K562 (cell line): ENCODE measurements around the gene UGT1A6. TPM values are rescaled to one million over a fixed set of nuclear protein-coding genes. Genes with fewer than 3 reads are reported as not detected.

Experiments used
- ATAC-seq: fragments of 200-7000 bp; cut with Tn5 transposase; 3 replicates; pipeline ENCODE4 v1.9.1; 2020; ENCODE audit warnings: moderate library complexity
- BruUV-seq: library from RNA; stranded (reverse); fragments of 400-500 nt; replicated peaks from 2 replicates; lab custom pipeline; 2021; lab: Mats Ljungman, UMichigan
- CTCF ChIA-PET: fragments of 300-600 bp; formaldehyde crosslinking; extraction: SDS; loops from one replicate; lab custom pipeline; 2021; ENCODE audit warnings: low intra/inter-chr PET ratio; lab: Yijun Ruan, JAX
- POLR2A ChIA-PET: fragments of 300-600, 350-650 bp; sonication (Branson Sonifier 250); formaldehyde crosslinking; extraction: SDS; loops from one replicate; lab custom pipeline; 2021; ENCODE audit warnings: antibody characterized with exemption, inconsistent platforms; lab: Yijun Ruan, JAX
- DNase-seq, 4 experiments: peaks; one replicate each; pipeline versions ENCODE4 v3.0.0 to v3.0.0-alpha.2; 2011 to 2018; ENCODE audit warnings: low spot score in 3 of 4, mixed read lengths in 3 of 4; ENCODE audit errors: extremely low read depth in 1 of 4
- FAIRE-seq: peaks from 2 replicates; lab custom pipeline; 2011; peaks lifted over from hg19 to GRCh38; lab: Jason Lieb, UNC
- H2AFZ ChIP-seq: 2 replicates; pipeline ENCODE4 v1.6.0; 2011; ENCODE audit warnings: low read depth, low read length, control low read depth, inconsistent platforms
- H3K27ac ChIP-seq: fragments of 200-600 bp; 3 replicates; pipeline ENCODE4 v1.8.0; 2011; ENCODE audit warnings: low read depth, mild to moderate bottlenecking, control low read depth, inconsistent platforms, low read length, moderate library complexity, mixed read lengths; ENCODE audit errors: extremely low read depth
- H3K27me3 ChIP-seq, 2 experiments: fragments of 300-600 bp in 1 of 2; 2 replicates in 1 of 2; 3 replicates in 1 of 2; pipeline versions ENCODE4 v1.6.0 to v1.8.0; 2011; ENCODE audit warnings: inconsistent platforms in 2 of 2, low read length in 2 of 2, mild to moderate bottlenecking in 1 of 2, mixed read lengths in 1 of 2, moderate library complexity in 1 of 2; ENCODE audit not compliant: control insufficient read depth in 2 of 2, insufficient read depth in 2 of 2
- H3K36me3 ChIP-seq: fragments of 300-600 bp; 3 replicates; pipeline ENCODE4 v1.8.0; 2011; ENCODE audit warnings: mild to moderate bottlenecking, low read length, inconsistent platforms; ENCODE audit not compliant: control insufficient read depth, insufficient read depth
- H3K4me1 ChIP-seq, 2 experiments: fragments of 200-600 bp in 1 of 2; replicated peaks in 1 of 2; 2 replicates in 1 of 2; 3 replicates in 1 of 2; pipeline versions ENCODE4 v1.5.1 to v1.8.0; 2011; ENCODE audit warnings: inconsistent platforms in 2 of 2, low read length in 2 of 2, mild to moderate bottlenecking in 1 of 2, mixed read lengths in 1 of 2, moderate library complexity in 1 of 2; ENCODE audit not compliant: control insufficient read depth in 2 of 2, insufficient read depth in 2 of 2
- H3K4me2 ChIP-seq: 2 replicates; pipeline ENCODE4 v1.6.1; 2011; ENCODE audit warnings: low read length, control low read depth, inconsistent platforms, mixed read lengths; ENCODE audit not compliant: insufficient read depth
- H3K4me3 ChIP-seq: fragments of 200-600 bp; sonication (generic), shearing (Covaris generic); 2 replicates; pipeline ENCODE4 v1.5.1; 2016; ENCODE audit warnings: control low read depth, inconsistent platforms
- H3K79me2 ChIP-seq: fragments of 200-600 bp; 3 replicates; pipeline ENCODE4 v1.8.0; 2011; ENCODE audit warnings: low read length, inconsistent platforms; ENCODE audit not compliant: control insufficient read depth, insufficient read depth
- H3K9ac ChIP-seq, 2 experiments: 2 replicates each; pipeline versions ENCODE4 v1.6.0 to v1.6.1; 2011; ENCODE audit warnings: low read depth in 2 of 2, low read length in 2 of 2, control low read depth in 1 of 2, inconsistent platforms in 1 of 2, mild to moderate bottlenecking in 1 of 2, mixed read lengths in 1 of 2; ENCODE audit not compliant: insufficient read depth in 1 of 2
- H3K9me1 ChIP-seq: one replicate; pipeline ENCODE4 v1.6.0; 2011; ENCODE audit warnings: inconsistent platforms, mild to moderate bottlenecking, low read length, moderate library complexity; ENCODE audit not compliant: control insufficient read depth, insufficient read depth
- H3K9me3 ChIP-seq: replicated peaks from 2 replicates; pipeline ENCODE4 v1.5.1; 2011; ENCODE audit warnings: low read depth, low read length, inconsistent platforms; ENCODE audit not compliant: control insufficient read depth, insufficient read depth
- H4K20me1 ChIP-seq: replicated peaks from 2 replicates; pipeline ENCODE4 v1.6.1; 2011; ENCODE audit warnings: low read length, inconsistent platforms, mixed read lengths; ENCODE audit not compliant: control insufficient read depth, insufficient read depth
- E2F3 ChIP-seq: fragments of 250-450 bp; sonication (Bioruptor Pico); IDR thresholded peaks from 2 replicates; pipeline ENCODE4 v1.4.0; 2020; ENCODE audit warnings: mild to moderate bottlenecking
- MAX ChIP-seq: sonication (generic); formaldehyde crosslinking; IDR thresholded peaks from 2 replicates; pipeline ENCODE4 v1.9.0; 2022; ENCODE audit warnings: mild to moderate bottlenecking, missing genetic modification reagents
- NR1H2 ChIP-seq: sonication (generic); formaldehyde crosslinking; IDR thresholded peaks from 2 replicates; pipeline ENCODE4 v1.4.0; 2020; ENCODE audit warnings: mild to moderate bottlenecking, missing genetic modification reagents
- REST ChIP-seq, 2 experiments: fragments of 450-650 bp; formaldehyde crosslinking in 1 of 2; IDR thresholded peaks; 2 replicates each; pipeline versions ENCODE4 v1.4.0 to v1.6.1; 2014 to 2020; ENCODE audit warnings: mild to moderate bottlenecking in 2 of 2, borderline replicate concordance in 1 of 2, low read depth in 1 of 2
- ZFP91 ChIP-seq: sonication (generic); formaldehyde crosslinking; IDR thresholded peaks from 2 replicates; pipeline ENCODE4 v1.8.0; 2022; ENCODE audit warnings: mild to moderate bottlenecking, missing genetic modification reagents
- ZMIZ1 ChIP-seq, 2 experiments: fragments of 150-350 bp in 1 of 2; IDR thresholded peaks; 2 replicates each; pipeline ENCODE4 v1.6.1; 2012 to 2016; ENCODE audit warnings: low read depth in 2 of 2, low read length in 2 of 2, mild to moderate bottlenecking in 1 of 2, moderate library complexity in 1 of 2
- WGBS: fragments of 100-300 bp; shearing (Covaris generic); methylation state at CpG from one replicate; pipeline ENCODE4 v1.1.6; 2016; ENCODE audit warnings: low coverage, mixed read lengths; ENCODE audit not compliant: insufficient coverage; ENCODE audit errors: missing lambda C conversion rate; 5-methylcytosine and 5-hydroxymethylcytosine counted together
- in situ Hi-C: fragments of 300-500 bp; cut with MboI; formaldehyde crosslinking; loops from 4 replicates; pipeline ENCODE4 v1.15.0; 2018; ENCODE audit warnings: inconsistent platforms, mixed read lengths
- intact Hi-C: fragments of 100-400 bp; cut with micrococcal nuclease; formaldehyde crosslinking; loops from 2 replicates; pipeline ENCODE4 v1.14.2; 2022
- polyA plus RNA-seq, 8 experiments: library from polyadenylated mRNA; depleted of rRNA in 4 of 8; stranded (reverse) in 5 of 8; unstranded in 3 of 8; fragments of >200 nt; fragmentation: Nextera tagmentation in 2 of 8; fragmentation: Illumina TruSeq in 1 of 8; extraction: Ambion mirVana in 2 of 8; extraction: Trizol in 1 of 8; gene quantifications; 2 replicates each; pipeline versions ENCODE4 v1.2.1 to v1.2.3, GENCODE V29; 2011 to 2014; ENCODE audit warnings: inconsistent platforms in 1 of 8, missing spikeins in 1 of 8
- total RNA-seq, 7 experiments: library from RNA; depleted of rRNA in 6 of 7; stranded (reverse); fragments of >200 nt in 6 of 7; fragmentation: Illumina TruSeq in 2 of 7; extraction: Trizol in 2 of 7; gene quantifications; 2 replicates each; pipeline versions ENCODE4 v1.2.1 to v1.2.3, GENCODE V29; 2011 to 2021; ENCODE audit warnings: low replicate concordance in 1 of 7

UGT1A6 gene
- total and polyA plus RNA-seq, 9 of the 15 experiments (the other 6 are each of a cell fraction or from before 2014, with no cell fraction given): not detected

- Histone ChIP-seq H3K4me1 (peaks cover 0 to 5% of the 10 kb centered on the region in 2 experiments; a peak in 2 of 5 replicates), H3K4me2 (no peak overlapping the region), H3K4me3 (no peak overlapping the region), H3K9me3 (no peaks in the 10 kb centered on the region), H4K20me1 (no peaks in the 10 kb centered on the region), H2AFZ (no peak overlapping the region), H3K9me1 (no peaks in the 10 kb centered on the region), H3K79me2 (no peaks in the 10 kb centered on the region), H3K27ac (no peak overlapping the region), H3K9ac (no peak overlapping the region), H3K27me3 (peaks cover 0 to 8% of the 10 kb centered on the region in 2 experiments; a peak in 2 of 5 replicates), H3K36me3 (no peaks in the 10 kb centered on the region)
- in situ Hi-C loops: no loop called here
- ChIA-PET CTCF (no interaction called here), POLR2A (interaction anchor here (0.6 kb wide), 1 partner anchor 12 kb away, joined by 3 read pairs; no protein-coding TSS in a partner anchor)
- BruUV-seq: no TSS peak
- peak; percentile 86 for ATAC-seq
- DNase-seq: peak in 2 of 4 experiments; percentile 5 to 8
- intact Hi-C loops: no loop called here
- WGBS: 16% methylated on average over 17 of the region's 44 CpGs
- FAIRE-seq: no peak
- TF ChIP-seq E2F3 (no peak), ZMIZ1 (IDR thresholded peaks at IDR 0.05; ENCODE audit: low read depth in 2 of 2, low read length in 2 of 2) (no peak), REST (IDR thresholded peaks at IDR 0.05; ENCODE audit: borderline replicate concordance) (no peak), REST (CRISPR knock-in tag; IDR thresholded peaks at IDR 0.05; ENCODE audit: low read depth) (no peak), ZFP91 (CRISPR knock-in tag) (no peak), NR1H2 (CRISPR knock-in tag) (no peak), MAX (CRISPR knock-in tag) (no peak)
Observed at GRCh38 chr2:233754872-233755611, 62.4 kb downstream of the UGT1A6 start.
